ENCODE data around the gene C12orf76. TPM values are rescaled to one million over a fixed set of nuclear protein-coding genes. Genes with fewer than 3 reads are reported as not detected.

C12orf76 gene
- total and polyA plus RNA-seq, 2 of the 13 experiments (the other 11 are each of a cell fraction or from before 2014, with no cell fraction given): 15.8 to 38.4 TPM

GRCh38 chr12:110039085-110039807 is 9.1 kb downstream of the C12orf76 start (continued):
- peak; percentile 67; the same call in 1 of the 2 replicates for TF ChIP-seq HIC2 (CRISPR knock-in tag; IDR thresholded peaks at IDR 0.05; ENCODE audit: low read depth)
- no peak; the same call in none of the 2 replicates for TF ChIP-seq POGZ (CRISPR knock-in tag; IDR thresholded peaks at IDR 0.05)
- no peak for TF ChIP-seq ZNF558 (CRISPR knock-in tag; IDR thresholded peaks at IDR 0.05; ENCODE audit: borderline replicate concordance)
- no peak for TF ChIP-seq ZMAT5 (CRISPR knock-in tag; IDR thresholded peaks at IDR 0.05; ENCODE audit: borderline replicate concordance, low read depth)
- TF ChIP-seq NFE2 (CRISPR knock-in tag; IDR thresholded peaks at IDR 0.05): no peak
- TF ChIP-seq HOXA9 (CRISPR knock-in tag; IDR thresholded peaks at IDR 0.05; ENCODE audit: borderline replicate concordance): no peak
- TF ChIP-seq AKNA (CRISPR knock-in tag; IDR thresholded peaks at IDR 0.05; ENCODE audit: borderline replicate concordance): no peak
- TF ChIP-seq ZHX1 (CRISPR knock-in tag; IDR thresholded peaks at IDR 0.05; ENCODE audit: low read depth): peak; percentile 5; the same call in 1 of the 2 replicates
- peak; percentile 78 for TF ChIP-seq THAP9 (CRISPR knock-in tag; IDR thresholded peaks at IDR 0.05; ENCODE audit: borderline replicate concordance)
- no peak for TF ChIP-seq NBN (conservative IDR thresholded peaks at IDR 0.05)
- TF ChIP-seq ZNF567 (CRISPR knock-in tag; IDR thresholded peaks at IDR 0.05; ENCODE audit: borderline replicate concordance): no peak
- TF ChIP-seq ZNF263 (CRISPR knock-in tag; IDR thresholded peaks at IDR 0.05): no peak
- no peak for TF ChIP-seq MXD3 (CRISPR knock-in tag; IDR thresholded peaks at IDR 0.05)
- TF ChIP-seq ZNF547 (CRISPR knock-in tag; IDR thresholded peaks at IDR 0.05): no peak

All from HepG2 (cell line).